ENCODE measurements around the gene TCHHL1. TPM values are rescaled to one million over a fixed set of nuclear protein-coding genes. Genes with fewer than 3 reads are reported as not detected.

Gene TCHHL1
- not detected for total RNA-seq

DNA sequence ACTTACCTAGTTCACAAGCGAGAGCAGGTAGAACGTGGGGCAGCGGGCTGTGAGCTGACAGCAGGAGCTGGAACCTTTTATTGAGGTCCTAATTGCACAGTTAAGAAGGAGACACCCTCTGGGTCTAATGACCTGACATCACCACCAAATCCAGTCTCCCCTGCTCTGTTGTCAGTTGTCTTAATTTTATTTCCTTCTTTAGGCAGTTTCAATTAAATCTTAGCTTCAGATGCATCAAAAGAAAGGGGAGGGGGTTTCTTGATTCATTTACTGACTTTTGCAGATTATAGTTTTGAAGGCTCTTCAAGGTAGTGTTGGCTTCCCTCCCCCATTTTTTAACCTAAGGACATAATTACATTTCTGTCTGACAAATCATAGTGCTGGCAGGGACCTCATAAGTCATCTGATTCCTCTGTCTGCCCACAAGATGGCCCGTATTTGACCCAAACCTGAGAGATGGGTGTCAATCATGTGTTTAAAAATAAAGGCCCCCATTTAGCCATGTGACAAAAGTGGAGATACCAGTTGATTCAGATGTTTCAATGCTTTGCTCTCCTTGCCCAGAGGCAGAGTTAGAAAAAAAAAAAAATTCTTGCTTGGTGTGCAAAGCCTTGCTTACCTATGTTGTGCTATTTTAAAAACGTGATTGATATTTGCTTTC lies at the start of gene TCHHL1:
TCHHL1 (minus strand) TSS at position 51 of the 661 bp plus-strand sequence. CDS start 921 bp downstream, outside the sequence.
- TF ChIP-seq, protein P1, sequence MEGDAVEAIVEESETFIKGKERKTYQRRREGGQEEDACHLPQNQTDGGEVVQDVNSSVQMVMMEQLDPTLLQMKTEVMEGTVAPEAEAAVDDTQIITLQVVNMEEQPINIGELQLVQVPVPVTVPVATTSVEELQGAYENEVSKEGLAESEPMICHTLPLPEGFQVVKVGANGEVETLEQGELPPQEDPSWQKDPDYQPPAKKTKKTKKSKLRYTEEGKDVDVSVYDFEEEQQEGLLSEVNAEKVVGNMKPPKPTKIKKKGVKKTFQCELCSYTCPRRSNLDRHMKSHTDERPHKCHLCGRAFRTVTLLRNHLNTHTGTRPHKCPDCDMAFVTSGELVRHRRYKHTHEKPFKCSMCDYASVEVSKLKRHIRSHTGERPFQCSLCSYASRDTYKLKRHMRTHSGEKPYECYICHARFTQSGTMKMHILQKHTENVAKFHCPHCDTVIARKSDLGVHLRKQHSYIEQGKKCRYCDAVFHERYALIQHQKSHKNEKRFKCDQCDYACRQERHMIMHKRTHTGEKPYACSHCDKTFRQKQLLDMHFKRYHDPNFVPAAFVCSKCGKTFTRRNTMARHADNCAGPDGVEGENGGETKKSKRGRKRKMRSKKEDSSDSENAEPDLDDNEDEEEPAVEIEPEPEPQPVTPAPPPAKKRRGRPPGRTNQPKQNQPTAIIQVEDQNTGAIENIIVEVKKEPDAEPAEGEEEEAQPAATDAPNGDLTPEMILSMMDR (IDR thresholded peaks at IDR 0.05; ENCODE audit: low read depth), result no peak

DNA sequence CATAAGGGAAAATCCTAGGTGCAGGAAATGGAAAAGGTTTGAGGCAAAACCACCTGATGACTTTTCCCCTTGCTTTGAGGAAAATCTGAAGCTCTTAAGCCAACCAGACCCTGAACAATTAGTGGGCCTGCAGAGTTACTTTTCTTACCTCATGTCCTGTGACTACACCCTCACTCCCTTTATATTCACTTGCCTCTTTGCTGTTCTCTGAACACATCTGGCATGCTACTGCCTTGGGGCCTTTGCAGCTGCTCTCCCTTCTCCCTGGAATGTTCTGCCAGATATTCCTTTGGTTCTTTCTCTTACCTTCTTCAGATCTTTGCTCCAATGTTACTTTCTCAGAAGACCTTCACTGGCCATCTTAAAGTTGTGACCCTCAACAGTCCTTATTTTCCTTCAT lies 48.4 kb upstream of the TCHHL1 start:
- TF ChIP-seq, protein P1 (IDR thresholded peaks at IDR 0.05; ENCODE audit: low read depth), result no peak

DNA sequence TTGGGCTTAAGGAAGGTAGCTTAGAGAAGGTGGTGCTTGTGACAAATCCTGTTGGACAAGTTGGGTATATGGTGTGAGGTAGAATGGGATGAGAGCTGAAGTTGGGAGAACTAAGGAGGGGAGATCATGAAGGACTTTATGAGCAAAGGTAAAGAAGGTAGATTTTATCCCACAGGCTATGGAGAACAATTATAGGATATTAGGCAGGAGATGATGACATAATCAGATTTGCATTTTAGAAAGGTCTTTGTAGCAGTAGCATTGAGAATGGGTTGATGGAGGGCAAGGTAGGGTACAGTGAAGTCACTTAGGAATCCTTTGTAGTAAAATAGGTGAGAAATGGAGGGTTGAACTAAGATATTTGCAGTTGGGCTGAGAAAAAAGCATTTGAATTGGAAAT lies 41.3 kb upstream of the TCHHL1 start:
- TF ChIP-seq, protein P1 (IDR thresholded peaks at IDR 0.05; ENCODE audit: low read depth), result no peak

DNA sequence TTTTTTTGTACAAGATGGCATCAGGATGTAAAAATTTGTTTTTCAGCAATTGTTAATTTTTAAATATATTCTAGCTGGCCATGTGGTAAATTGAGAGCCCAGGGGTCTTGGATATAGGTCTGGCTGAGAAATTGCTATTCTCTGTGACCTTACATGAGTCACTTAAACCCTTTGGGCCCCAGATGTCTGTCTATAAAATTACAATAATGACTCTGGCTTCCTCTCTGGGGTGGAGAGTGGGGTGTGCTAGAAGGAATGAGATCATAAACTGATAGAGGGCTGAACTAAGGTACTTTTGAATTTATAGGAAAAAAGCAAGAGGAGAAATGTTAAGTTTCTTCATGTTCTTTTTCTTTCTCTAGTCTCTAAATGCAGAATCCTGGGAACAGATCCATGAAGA lies 38.8 kb upstream of the TCHHL1 start:
- TF ChIP-seq, protein P1 (IDR thresholded peaks at IDR 0.05; ENCODE audit: low read depth), result no peak

DNA sequence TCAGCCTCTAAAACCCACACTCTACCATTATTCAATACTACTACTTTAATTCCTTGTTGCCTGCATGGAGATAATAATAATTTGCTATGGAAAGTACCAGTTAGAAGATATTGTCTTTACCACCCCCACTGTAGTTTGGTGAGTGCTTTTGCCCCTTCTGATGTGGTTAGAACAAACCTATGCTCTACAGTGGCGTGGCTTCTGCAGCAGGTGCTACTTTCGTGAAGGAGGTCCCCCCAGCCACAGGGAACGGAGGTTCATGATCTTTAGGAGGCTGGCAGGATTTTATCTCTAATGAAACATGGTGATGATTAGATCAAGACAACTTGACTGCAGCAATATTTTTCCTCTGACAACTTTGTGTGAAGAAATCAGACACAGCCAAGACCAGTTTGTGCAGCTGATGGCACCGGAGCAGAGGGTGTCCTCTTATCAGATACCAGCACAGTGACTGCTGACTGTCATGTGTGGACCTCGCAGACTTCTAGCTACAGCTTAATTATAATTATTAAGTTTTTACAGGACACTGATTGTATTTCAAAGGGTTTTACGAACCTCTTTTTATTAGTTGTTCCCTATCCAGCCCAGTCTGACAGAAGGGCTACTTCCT lies 37.1 kb upstream of the TCHHL1 start:
- TF ChIP-seq, protein P1 (IDR thresholded peaks at IDR 0.05; ENCODE audit: low read depth), result no peak

DNA sequence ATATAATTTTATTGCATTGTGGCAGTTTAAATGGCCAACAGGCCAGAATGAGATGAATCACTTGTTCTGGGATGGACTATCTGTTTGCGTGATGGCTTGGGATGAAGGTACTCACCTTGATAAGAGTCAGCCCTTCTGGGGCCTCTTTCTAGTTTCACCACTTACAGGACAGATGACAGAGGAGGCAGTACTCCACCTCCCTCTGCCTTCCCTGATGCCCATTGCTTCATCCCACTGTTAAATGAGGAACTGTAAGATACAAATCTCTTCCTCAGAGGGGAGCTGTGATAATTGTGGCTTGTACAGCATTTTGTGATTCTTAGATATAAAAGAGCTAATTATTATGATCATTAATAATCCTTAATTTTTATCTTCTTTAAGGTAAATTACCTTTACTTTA lies 30.1 kb upstream of the TCHHL1 start:
- TF ChIP-seq, protein P1 (IDR thresholded peaks at IDR 0.05; ENCODE audit: low read depth), result no peak

DNA sequence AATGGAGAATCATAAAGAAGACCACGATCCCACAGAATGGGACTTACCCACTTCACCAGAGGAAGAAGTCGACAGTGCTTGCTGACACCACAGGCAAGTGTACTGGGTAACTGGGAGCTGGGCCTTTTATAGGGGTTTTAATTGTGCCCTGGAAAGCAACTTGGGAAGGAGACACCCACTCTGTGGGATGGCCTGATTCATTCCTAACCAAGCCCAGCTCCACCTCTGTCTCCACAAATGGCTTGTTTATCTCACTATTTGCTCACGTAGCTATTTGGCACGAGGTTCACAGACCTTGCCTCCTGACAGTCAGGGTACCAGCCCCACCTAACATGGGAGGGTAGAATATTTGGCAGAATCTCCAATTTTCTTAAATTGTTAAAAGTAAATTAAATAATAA lies 26.5 kb upstream of the TCHHL1 start, which contains the start of gene TCHH:
TCHH (minus strand) TSS at position 101 of the 400 bp plus-strand sequence. CDS start 1,364 bp downstream, outside the sequence.
- TF ChIP-seq, protein P1 (IDR thresholded peaks at IDR 0.05; ENCODE audit: low read depth), result no peak
